HG03280 (cell line): ENCODE results near the gene ZMYM3.
"Not testable (repeated sequence)": the region's sequence is repeated elsewhere in the genome, so short reads cannot be mapped to it uniquely, and the experiment has no call there.

Source experiments
- ATAC-seq: cut with Tn5 transposase; IDR thresholded peaks from one replicate; pipeline ENCODE4 v1.9.1; 2021; ENCODE audit warnings: mild to moderate bottlenecking, moderate library complexity; ENCODE audit not compliant: unreplicated experiment

The ZMYM3 gene

GRCh38 chrX:71254092-71254963 is at the start of gene ZMYM3:
Gene ZMYM3, minus strand, starts transcription at chrX:71254140. Its CDS starts 885 bp downstream, at chrX:71253255.
- peak; percentile 94 for ATAC-seq

DNA sequence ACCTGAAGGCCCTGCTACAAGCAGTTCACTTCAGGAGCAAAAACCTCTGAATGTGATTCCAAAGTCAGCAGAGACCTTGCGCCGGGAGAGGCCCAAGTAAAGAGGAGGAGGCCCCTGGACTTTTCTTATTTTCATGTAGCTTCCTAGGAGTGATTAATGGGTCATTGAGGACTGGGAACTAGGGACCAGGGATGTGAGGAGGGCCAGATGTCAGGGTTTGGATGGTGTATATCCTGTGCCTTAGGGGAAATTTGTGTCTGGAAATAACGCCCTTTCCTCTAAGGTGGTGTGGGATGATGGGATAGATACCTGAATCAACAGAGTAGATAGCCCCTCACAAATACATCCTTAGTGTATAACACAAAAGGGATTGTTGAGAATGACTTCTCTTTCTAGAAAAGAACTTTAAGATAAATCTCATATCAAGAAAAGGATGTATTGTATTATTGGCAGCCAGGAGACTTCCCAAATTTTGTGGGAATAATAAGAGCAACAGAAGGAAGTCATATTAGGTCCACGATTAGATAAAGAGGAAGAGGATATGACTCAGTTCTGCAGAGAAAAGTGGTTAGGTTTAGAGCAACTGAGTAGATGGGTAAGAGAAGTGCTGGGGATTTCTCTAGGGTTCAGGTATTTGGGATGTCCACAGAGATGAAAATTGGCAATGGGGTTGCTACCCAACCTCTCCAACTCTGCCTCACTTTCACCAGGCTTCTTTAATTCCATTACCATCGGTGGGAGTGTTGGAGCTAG is 48.7 kb upstream of the ZMYM3 start:
- no peak for ATAC-seq

GRCh38 chrX:71301195-71301924 is 47.4 kb upstream of the ZMYM3 start, which contains the start of gene ITGB1BP2:
Gene ITGB1BP2, plus strand, starts transcription at chrX:71301750. Its CDS starts 57 bp downstream, at chrX:71301807.
- no peak for ATAC-seq

DNA sequence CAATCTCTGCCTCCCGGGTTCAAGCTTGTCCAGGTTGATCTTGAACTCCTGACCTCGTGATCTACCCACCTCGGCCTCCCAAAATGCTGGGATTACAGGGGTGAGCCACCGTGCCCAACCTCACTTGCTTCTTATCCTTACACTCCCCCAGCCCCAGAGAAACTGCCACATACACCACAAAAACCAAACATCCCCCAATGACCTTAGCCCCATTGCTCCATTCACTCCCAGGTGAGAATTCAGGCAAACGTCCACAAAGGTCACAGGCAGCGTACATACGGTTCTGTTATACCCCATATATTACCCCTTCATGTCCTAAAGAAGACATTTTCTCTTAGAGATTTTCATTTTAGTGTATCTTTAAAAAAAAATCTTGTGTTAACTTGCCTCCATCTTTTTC is 46.6 kb upstream of the ZMYM3 start:
- ATAC-seq = not testable (repeated sequence)

- not testable (repeated sequence) for ATAC-seq
These were observed 46.1 kb upstream of the ZMYM3 start for GRCh38 chrX:71300064-71300463.

GRCh38 chrX:71298119-71298518 is 44.2 kb upstream of the ZMYM3 start:
- no peak for ATAC-seq

DNA sequence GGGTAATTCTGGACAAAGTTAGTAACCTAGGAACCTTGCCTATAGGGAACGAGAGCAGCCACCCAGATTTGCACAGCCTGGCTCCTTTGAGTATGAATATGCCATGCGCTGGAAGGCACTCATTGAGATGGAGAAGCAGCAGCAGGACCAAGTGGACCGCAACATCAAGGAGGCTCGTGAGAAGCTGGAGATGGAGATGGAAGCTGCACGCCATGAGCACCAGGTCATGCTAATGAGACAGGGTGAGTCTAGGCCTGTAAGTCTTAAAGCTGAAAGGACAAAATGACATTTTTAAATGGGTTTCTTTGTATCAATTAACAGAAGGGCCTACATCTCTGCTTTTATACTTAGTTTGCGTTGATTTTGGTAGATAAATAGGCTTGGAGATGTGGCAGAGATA is 42.9 kb upstream of the ZMYM3 start:
- ATAC-seq = no peak

DNA sequence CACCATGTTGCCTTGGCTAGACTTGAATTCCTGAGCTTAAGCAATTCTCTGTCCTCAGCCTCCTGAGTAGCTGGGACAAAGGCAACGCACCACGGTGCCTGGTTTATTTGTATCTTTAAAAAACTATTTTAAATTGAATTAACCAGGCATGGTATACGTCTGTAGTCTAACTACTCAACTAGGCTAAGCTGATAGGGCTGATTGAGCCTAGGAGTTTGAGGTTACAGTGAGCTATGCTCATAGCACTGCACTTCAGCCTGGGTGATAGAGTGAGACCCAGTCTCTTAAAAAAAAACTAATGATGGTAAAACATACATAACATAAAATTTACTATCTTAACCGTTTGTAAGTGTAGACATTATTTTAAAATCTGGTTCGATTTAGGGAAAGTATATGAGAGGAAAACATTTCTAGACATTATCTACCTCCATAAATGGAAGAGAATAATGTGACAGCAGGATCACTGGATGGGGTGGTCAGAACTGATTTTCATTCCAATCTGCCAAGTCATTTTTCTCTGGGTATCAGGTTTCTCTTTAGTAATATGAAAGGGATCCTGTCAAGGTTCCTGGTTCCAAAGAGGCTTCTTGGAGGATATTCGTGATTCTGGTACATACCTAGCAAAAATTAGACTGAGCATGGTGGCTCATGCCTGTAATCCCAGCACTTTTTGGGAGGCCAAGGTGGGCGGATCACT is 38.9 kb upstream of the ZMYM3 start:
- no peak for ATAC-seq

DNA sequence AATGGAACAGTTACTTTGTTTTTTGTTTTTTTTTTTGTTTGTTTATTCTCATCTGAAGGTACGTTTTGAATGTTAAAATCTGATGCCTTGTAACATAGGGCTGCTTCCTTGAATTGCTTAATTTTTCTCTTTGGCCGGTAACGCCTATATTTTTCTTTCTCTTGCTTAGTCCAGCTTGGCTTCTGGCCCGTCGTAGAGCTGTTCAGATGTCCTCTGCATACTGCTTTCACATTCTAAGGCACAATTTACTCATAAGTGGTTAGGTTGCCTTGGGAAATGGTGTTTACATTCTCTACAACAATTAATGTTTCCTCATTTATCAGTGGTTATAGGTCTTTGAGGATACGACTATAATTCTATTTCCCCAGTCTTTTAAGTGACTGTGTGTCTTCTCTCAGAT is 37.4 kb upstream of the ZMYM3 start:
- ATAC-seq = no peak

DNA sequence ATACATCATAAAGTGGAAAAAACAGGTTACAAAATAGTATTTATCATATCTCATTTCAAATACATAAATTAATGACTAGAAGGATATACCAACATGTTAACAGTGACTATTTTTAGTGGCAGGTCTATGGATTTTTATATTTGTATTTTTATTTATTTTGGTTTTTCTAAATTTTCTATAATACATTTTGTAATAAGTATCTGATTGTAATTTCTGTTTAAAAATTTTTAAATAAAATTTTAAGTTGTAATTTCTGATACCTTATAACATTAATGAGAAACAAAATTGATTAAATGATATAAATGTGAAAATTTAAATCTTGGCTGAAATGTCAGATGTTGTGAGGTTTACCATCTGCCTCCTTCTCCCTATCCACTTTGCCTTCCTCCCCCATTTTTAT is 32.0 kb upstream of the ZMYM3 start:
- no peak for ATAC-seq

DNA sequence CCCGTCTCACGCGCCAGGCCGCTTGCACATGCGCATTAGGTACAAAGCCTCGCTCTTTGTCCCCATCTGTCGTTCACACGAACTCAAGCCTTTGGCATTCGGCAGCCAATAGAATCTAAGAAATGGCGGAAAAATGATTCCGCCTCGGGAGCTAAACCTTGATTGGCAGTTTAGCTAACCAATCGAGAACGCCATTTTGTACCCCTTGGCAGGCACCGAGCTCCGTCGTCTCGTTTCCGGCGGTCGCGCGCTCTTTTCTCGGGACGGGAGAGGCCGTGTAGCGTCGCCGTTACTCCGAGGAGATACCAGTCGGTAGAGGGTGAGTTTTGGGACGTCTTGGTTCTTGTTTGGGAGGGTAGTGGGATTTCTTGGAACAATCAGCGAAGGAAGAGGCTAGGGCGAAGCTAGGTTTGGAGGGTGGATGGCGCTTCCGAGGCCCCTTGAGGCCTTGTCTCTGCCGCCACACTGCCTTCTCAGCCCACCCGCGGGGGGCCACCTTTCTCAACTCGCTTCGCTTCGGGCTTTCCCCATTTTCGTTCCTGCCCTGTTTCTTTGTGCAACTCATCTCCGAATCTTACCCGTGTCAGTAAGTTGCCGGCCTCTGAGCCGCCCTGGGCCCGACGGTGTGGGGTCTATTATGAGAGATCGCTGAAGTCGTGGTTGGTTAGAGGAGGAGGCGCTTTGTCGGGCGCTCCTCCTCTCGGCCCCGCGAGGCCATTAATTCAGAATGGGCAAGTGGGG is 29.6 kb upstream of the ZMYM3 start, which contains the start of gene NONO:
TSS of gene NONO (plus strand) at position 233 of the 741 bp plus-strand sequence. CDS start 7,003 bp downstream, outside the sequence.
- ATAC-seq = peak; percentile 91

- peak; percentile 28 for ATAC-seq
These were observed 28.8 kb upstream of the ZMYM3 start for GRCh38 chrX:71282514-71283402.

GRCh38 chrX:71281300-71281699 is 27.4 kb upstream of the ZMYM3 start:
- ATAC-seq = not testable (repeated sequence)

DNA sequence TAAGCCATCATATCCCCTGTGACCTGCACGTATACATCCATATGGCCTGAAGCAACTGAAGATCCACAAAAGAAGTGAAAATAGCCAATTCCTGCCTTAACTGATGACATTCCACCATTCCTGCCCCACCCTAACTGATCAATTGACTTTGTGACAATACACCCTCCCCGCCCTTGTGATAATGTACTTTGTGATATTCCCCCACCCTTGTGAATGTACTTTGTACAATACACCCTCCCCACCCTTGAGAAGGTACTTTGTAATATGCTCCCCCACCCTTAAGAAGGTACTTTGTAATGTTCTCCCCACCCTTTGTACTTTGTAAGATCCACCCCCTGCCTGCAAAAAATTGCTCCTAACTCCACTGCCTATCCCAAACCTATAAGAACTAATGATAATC is 18.4 kb upstream of the ZMYM3 start:
- ATAC-seq = not testable (repeated sequence)

GRCh38 chrX:71269801-71270395 is 16.0 kb upstream of the ZMYM3 start:
- ATAC-seq = no peak

DNA sequence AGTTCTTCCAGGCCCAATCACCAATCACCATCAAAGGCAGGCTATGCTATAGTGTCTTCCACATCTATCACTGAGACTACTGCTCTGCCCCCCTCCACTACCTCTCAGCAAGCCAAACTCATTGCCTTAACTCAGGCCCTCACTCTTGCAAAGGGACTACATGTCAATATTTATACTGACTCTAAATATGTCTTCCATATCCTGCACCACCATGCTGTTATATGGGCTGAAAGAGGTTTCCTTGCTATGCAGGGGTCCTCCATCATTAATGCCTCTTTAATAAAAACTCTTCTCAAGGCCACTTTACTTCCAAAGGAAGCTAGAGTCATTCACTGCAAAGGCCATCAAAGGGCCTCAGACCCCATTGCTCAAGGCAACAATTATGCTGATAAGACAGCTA is 14.7 kb upstream of the ZMYM3 start:
- not testable (repeated sequence) for ATAC-seq

GRCh38 chrX:71256856-71257255 is 2.9 kb upstream of the ZMYM3 start:
- ATAC-seq = no peak

- no peak for ATAC-seq
These were observed 2.1 kb upstream of the ZMYM3 start for GRCh38 chrX:71256051-71256450.
